Upper lobe of left lung (tissue), 4 donors: Measurements from ENCODE around the gene ROMO1.

Experiments used
- CTCF ChIP-seq, 6 experiments: fragments of 450-650 bp in 4 of 6; fragments of 200-600 bp in 2 of 6; sonication (generic) in 2 of 6; IDR thresholded peaks; one replicate each; pipeline ENCODE4 v1.5.1; 2016 to 2019; ENCODE audit warnings: antibody characterized with exemption in 6 of 6
- EP300 ChIP-seq, 4 donors: sonication (generic); formaldehyde crosslinking; IDR thresholded peaks; one replicate each; pipeline ENCODE4 v1.5.1; 2017; ENCODE audit warnings: antibody characterized with exemption in 4 of 4, control low read depth in 2 of 4
- POLR2A ChIP-seq, 4 donors: fragments of 450-650 bp; IDR thresholded peaks; one replicate each; pipeline ENCODE4 v1.5.1; 2016 to 2017; ENCODE audit warnings: antibody characterized with exemption in 4 of 4, mild to moderate bottlenecking in 2 of 4
- POLR2AphosphoS5 ChIP-seq, 2 donors: sonication (generic); formaldehyde crosslinking; IDR thresholded peaks; one replicate each; pipeline ENCODE4 v1.5.1; 2017; ENCODE audit warnings: antibody characterized with exemption in 2 of 2

DNA sequence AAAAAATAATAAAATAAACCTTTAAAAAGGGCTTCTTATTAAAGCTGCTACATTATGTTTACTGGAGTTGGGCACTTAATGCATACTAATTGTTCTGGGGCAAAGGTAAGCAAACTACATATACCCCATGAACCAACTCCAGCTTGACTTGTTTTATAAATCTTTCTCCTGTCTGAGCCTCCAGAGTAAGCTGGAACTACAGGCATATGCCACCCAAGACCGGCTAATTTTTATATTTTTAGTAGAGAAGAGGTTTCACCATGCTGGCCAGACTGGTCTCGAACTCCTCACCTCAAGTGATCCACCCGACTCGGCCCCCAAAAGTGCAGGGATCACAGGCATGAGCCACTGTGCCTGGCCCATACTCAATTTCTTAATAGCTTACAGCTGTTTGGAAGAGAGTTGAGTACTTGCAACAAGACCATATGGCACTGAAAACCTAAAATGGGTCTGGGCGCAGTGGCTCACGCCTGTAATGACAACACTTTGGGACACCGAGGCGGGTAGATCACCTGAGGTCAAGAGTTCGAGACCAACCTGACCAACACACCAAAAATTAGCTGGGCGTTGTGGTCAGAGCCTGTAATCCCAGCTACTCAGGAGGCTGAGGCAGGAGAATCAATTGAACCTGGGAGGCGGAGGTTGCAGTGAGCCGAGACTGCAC, 19.9 kb downstream of the ROMO1 start:
- TF ChIP-seq POLR2A (IDR thresholded peaks at IDR 0.05), result no peak
- TF ChIP-seq CTCF (IDR thresholded peaks at IDR 0.05), result no peak
- TF ChIP-seq EP300 (IDR thresholded peaks at IDR 0.05), result no peak
- TF ChIP-seq POLR2AphosphoS5 (IDR thresholded peaks at IDR 0.05), result no peak
